GM04503 (cell line): ENCODE measurements around the gene AGO1.
"Not testable (repeated sequence)": the region's sequence is repeated elsewhere in the genome, so short reads cannot be mapped to it uniquely, and the experiment has no call there.

ENCODE experiments used
- DNase-seq: peaks from one replicate; pipeline ENCODE4 v3.0.0-alpha.2; 2012; ENCODE audit warnings: low read depth

AGO1 gene

GRCh38 chr1:35915693-35916092 is 32.7 kb downstream of the AGO1 start:
- DNase-seq, result no peak

- no peak for DNase-seq
Observed at GRCh38 chr1:35923791-35924221, 40.8 kb downstream of the AGO1 start.

GRCh38 chr1:35924838-35925237 is 41.8 kb downstream of the AGO1 start:
- DNase-seq, result no peak

GRCh38 chr1:35925741-35926140 is 42.7 kb downstream of the AGO1 start:
- DNase-seq, result peak; percentile 45

GRCh38 chr1:35927472-35927871 is 44.5 kb downstream of the AGO1 start:
- DNase-seq, result no peak

GRCh38 chr1:35929730-35930592 is 47.0 kb downstream of the AGO1 start:
- no peak for DNase-seq

- no peak for DNase-seq
Observed at GRCh38 chr1:35930593-35931445, 47.8 kb downstream of the AGO1 start, which contains the start of gene AGO3. AGO3 (plus strand) TSS chr1:35931105; CDS start chr1:35931427, 322 bp downstream.

- no peak for DNase-seq
Observed at GRCh38 chr1:35931446-35932157, 48.6 kb downstream of the AGO1 start.

GRCh38 chr1:35932158-35932636 is 49.2 kb downstream of the AGO1 start:
- DNase-seq, result no peak

GRCh38 chr1:35932941-35933340 is 49.9 kb downstream of the AGO1 start:
- no peak for DNase-seq

GRCh38 chr1:35935442-35936388 is 52.7 kb downstream of the AGO1 start:
- no peak for DNase-seq

GRCh38 chr1:35936838-35937237 is 53.8 kb downstream of the AGO1 start:
- no peak for DNase-seq

GRCh38 chr1:35939484-35939883 is 56.5 kb downstream of the AGO1 start:
- no peak for DNase-seq

GRCh38 chr1:35945327-35945726 is 62.3 kb downstream of the AGO1 start:
- no peak for DNase-seq

GRCh38 chr1:35947547-35947946 is 64.5 kb downstream of the AGO1 start:
- no peak for DNase-seq

- DNase-seq, result no peak
Observed at GRCh38 chr1:35958558-35958957, 75.5 kb downstream of the AGO1 start.

GRCh38 chr1:35959304-35959703 is 76.3 kb downstream of the AGO1 start:
- DNase-seq, result no peak

- DNase-seq, result no peak
Observed at GRCh38 chr1:35962952-35963351, 79.9 kb downstream of the AGO1 start.

GRCh38 chr1:35964277-35964676 is 81.3 kb downstream of the AGO1 start:
- DNase-seq, result not testable (repeated sequence)

- DNase-seq, result no peak
Observed at GRCh38 chr1:35968396-35968795, 85.4 kb downstream of the AGO1 start.

GRCh38 chr1:35971601-35972000 is 88.6 kb downstream of the AGO1 start:
- no peak for DNase-seq
